HG03342 (cell line): ENCODE results near the gene NANOS1.

ENCODE experiments used
- ATAC-seq: cut with Tn5 transposase; IDR thresholded peaks from one replicate; pipeline ENCODE4 v1.9.1; 2021; ENCODE audit warnings: mild to moderate bottlenecking, moderate library complexity; ENCODE audit not compliant: unreplicated experiment

NANOS1 gene

DNA sequence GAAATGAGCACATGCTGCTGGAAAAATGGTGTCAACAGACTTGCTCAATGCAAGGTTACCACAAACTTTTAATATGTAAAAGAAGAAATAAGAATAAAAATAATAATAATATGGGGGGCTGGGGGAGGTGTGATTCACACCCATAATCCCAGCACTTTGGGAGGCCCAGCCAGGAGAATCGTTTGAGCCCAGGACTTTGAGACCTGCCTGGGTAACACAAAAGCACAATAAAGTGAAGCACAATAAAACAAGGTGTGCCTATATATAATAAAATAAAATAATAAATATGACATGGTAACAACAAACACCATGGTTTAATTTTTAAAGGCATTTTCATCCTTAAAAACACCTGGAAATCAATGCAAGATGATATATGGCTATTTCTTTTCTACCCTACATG is 26.0 kb downstream of the NANOS1 start:
- no peak for ATAC-seq

DNA sequence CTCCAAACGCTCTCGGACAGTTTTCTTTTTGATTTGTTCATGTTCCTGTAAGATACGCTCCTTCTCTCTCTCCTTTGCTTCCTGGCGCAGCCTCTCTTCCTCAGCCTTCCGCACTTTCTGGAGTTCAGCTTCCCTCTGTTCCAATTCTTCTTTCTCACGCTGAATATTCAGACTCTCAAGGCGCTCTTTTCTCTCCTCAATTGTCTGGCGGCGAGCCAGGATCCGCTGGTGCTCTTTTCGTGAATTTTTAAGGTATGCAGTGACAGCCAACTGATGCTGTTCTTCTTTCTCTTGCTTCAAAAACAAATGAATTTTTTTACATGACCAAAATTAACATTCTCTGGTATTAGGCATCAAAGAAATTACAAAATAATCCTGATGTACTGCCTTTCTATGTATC is 28.5 kb downstream of the NANOS1 start:
- no peak for ATAC-seq

DNA sequence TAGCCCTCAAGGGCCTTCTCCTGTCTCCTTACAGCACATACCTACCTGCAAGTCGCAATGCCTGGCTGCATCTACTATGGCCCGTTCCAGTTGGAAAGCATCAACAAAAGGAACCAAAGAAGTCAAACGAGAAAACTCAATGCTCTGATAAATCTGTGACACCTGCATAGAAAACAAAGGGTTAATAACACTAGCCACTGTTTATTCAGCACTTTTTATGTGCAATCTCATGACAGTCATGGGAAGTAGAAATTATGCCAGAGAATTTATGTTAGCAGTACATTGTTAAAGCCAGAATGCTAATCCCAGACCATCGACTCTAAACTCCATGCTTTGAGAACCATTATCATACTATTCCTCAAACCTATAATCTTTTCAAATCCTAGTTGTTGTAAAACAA is 30.0 kb downstream of the NANOS1 start:
- ATAC-seq: no peak

DNA sequence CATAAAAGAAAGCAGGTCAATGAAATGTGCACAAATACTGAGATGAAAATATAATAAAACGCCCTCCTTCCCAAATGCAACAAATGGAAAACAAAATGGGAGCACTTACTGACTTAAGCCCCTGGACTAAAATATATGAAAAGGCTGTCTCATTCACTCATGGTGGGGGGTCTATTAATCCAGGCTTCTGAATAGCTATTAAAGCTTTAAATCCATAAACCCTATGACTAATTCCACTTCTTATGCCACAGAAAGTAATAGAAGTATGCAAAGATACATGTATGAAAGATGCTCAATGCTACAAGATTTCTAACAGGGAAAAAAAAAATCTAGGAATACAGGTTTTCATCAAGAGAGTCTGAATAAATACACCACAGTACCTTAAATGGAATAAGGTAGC is 30.6 kb downstream of the NANOS1 start:
- no peak for ATAC-seq

DNA sequence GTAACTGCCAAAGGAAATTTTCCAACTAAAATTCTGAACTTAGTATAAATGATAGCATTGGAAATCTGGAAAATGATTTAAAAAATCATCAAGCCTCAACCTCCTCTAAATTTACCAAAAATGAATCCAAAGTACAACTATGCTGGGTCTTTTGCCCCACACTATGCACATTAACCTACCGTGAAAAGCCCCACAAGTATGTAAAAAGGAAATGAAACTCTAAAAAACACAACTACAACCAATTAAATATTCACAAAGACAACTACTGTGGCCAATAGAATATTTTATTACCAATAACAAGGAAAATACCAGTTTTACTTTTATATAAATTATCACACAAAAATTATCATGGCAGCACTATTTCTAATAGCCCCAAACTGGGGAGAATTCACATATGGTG is 31.8 kb downstream of the NANOS1 start:
- no peak for ATAC-seq

DNA sequence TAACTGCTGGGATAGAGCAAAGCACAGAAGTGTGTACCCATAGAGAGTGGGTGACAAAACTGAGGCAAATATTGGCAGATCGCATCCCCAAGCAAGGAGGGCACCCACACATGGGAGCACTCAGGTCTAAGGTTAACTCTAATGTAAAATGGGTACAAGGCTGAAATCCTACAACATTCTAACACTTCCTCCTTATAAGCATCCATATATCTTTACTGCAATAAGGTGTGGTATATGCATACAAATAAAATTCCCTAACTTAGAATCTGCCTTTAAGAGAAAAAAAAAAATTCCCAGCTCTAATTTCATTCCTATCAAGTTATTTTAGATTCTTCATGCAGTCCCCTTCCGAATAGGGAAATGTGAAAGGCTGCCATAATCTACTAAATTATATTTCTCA is 32.4 kb downstream of the NANOS1 start:
- no peak for ATAC-seq

DNA sequence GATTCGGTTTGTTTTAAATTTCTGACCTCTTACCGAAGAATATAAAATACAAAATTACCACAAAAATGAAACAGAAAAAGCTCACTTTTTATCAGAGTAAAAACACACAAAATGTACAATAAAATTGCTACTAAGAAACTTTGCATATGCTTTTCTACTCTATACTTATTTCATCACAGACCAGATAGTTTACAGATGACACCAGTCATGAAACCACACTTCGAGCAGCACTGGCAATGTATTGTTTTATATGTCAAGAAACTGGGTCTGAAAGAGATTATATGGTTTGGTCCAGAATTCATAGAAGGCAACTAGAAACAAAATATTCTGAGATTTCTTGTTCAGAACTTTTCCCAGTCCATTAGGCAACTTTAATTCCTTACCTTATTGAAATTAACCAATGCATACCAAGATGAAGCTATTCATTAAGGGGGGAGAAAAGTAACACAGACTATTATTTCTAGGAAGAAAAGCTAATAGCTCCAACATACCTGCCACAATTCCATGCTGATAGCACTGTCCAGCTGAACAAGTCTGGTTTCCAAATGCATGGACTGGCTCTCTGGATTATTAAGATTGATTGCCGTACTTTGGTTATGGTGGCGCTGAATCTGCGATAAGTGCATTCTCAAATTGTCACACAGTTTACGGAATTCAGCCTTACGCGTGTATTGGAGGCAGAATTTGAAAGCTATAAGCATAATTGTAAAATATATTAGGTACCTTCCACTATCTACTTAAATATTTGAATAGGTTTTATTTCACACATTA is 41.1 kb downstream of the NANOS1 start:
- ATAC-seq: no peak

DNA sequence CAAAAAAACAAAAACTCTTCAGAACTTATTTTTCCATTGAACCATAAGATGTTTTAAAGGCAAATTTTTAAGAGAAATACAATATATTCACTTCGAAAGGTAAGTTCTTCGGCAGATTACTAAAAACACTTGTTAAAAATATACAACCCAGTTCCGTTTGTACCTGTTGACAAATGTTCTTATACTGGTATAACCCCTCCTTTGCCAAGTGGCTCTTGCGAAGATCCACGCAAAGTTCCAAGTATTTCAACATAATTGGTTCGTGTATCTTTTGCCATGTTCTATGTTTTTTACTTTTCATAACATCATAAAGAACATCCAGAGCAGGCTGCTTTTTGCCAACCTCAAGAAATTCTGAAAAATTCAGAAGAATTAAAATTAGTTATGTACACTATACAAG is 44.1 kb downstream of the NANOS1 start:
- ATAC-seq: no peak

DNA sequence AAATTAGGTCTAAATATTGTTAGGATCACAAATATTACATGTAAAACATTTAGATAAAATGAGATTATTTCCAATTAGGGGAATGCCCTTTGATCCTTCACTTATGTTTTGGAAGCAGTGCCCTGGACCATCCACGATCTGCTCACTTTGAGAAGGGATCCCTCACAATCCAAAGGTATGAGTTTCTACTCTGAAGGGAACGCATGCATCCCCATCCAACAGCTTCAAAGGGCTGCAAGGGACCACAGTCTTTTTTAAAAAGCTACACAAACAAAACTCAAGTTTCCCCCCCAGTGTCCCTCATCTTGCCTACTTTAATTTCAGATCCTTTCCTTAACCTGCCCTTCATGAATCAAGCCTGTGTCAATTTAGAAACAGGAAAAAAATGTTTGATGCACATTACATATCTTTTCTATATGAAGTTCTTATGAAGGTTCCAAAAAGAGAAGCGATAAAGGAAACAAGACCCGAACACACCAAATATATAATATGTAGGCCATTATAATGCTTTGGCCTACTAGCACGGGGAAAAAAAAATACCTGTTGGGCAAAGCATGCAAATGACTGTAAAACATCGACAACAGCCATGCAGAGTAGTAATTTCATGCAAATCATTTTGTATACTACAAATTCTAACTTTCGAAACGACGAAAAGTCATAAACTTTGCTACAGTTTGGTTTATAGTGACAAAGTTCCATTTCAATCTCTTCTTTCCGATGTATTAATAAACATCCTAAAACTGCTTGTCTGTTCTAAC is 49.1 kb downstream of the NANOS1 start:
- ATAC-seq: no peak

DNA sequence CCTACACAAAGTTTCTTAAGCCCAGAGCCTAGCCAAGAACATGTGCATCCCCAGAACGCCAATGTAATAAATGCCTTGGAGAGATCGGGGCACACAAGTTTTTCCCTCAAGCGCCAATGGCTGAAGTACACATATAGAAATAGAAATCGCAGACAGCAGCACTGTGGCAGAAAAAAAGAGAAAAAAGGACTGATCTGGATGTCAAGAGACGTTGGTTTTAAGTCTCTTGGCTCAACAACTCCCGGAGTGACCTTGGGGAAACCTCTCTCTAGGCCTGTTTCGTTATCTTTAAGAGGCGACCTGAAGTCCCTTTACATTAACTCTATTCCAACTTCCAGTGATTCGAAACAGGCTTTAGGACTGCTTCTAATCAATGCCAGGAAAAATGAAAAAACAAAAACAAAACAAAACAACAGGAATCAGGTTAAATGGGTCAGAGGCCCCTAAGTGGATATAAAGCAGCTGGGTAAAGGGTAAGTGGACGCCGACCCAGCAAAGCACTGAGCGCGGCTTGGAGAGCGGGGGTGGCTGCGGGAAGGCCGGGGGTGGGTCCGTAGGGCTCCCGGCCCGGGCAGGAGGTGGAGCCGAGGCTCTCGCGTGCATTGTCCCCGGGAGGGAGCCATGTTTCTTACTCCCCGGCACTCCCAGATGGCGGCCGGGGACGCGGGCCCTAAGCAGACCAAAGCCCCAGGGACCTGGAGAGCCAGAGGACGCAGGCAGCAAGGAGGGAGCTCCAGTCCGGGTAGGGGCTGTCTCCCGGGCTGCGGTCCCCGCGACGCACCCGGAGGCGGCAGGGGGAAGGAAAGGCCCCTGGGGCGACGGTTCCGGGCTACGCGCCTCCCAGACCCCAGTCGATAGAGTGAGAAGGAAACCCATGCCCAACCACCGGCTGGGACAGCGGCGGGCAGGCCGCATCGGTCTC is 50.3 kb downstream of the NANOS1 start:
- peak; percentile 71 for ATAC-seq

DNA sequence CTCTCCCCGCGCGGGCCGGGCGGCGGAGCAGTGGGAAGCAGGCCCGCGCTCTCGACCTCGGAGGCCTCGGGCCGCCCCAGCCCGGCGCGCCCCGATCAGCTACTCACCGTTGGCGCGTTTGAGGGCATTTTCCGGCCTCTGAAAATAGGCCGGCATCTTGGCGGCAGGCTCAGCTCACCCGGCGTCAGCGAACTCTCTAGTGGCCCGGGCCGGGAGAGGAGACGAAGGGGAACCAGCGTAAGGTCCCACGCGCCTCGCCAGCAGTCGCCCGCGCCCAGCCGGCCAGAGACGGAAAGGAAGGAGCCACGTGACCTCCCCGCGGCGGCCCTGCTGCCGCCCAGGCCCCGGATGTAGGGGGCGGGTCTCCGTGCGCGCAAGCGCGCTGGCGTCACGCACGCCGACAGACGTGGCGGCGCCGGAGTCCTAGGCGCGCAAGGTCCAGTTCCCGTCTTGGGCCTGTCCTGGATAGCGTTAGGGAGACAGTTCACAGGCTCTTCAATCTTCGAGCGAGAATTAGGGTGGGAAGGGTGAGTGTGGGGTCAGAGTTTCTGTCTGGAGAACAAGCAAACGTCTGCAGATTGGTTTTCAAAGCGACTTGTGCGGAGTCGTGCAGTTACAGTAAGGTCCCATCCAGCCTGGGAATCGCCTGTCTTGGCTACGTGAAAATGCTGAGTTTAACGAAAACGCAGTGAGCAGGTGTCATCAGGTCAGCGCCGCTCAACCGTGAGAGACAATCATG is 51.2 kb downstream of the NANOS1 start, which contains the start of gene EIF3A:
EIF3A (minus strand) TSS at position 297 of the 739 bp plus-strand sequence; CDS start at position 156, 141 bp downstream.
- peak; percentile 81 for ATAC-seq
